ENCODE results near the gene ADAMTS16. TPM values are rescaled to one million over a fixed set of nuclear protein-coding genes. Genes with fewer than 3 reads are reported as not detected.

The ADAMTS16 gene
- total and polyA plus RNA-seq, 2 donors (not counting 3 experiments of a cell fraction or from before 2014, with no cell fraction given) = not detected

- no peaks in the 10 kb centered on the region for H3K27me3 ChIP-seq (ENCODE audit: control insufficient read depth in 2 of 2, insufficient read depth in 2 of 2, low read length in 2 of 2)
- H4K20me1 ChIP-seq (replicated peaks; ENCODE audit: control insufficient read depth, extremely low read depth, insufficient read depth, low read length) = no peaks in the 10 kb centered on the region
- ChIA-PET POLR2A (no interaction called here), CTCF (no interaction called here)
- intact Hi-C loops (cut with micrococcal nuclease) (no loop called here), dilution Hi-C loops (cut with MboI; ENCODE audit: extremely low pct_ligation_motif_present, low sequenced_read_pairs) (no loop called here)
- no peak overlapping the region for H3K4me2 ChIP-seq (ENCODE audit: insufficient read depth, low read length)
- no peak overlapping the region for H2AFZ ChIP-seq (ENCODE audit: low read depth, low read length)
- no peaks in the 10 kb centered on the region for H3K79me2 ChIP-seq (ENCODE audit: control insufficient read depth, insufficient read depth, low read length)
- H3K9me1 ChIP-seq (replicated peaks; ENCODE audit: control insufficient read depth, extremely low read depth, insufficient read depth, low read length) = no peaks in the 10 kb centered on the region
- H3K27ac ChIP-seq (ENCODE audit: insufficient read depth, low read depth, low read length) = no peak overlapping the region
- H3K4me3 ChIP-seq (replicated peaks in 1 of 3; ENCODE audit: insufficient read depth in 1 of 3, low read depth in 1 of 3, low read length in 3 of 3) = no peak overlapping the region
- TF ChIP-seq FOS (IDR thresholded peaks at IDR 0.05; ENCODE audit: borderline replicate concordance, insufficient read depth, low read length) (no peak), POLR2AphosphoS5 (IDR thresholded peaks at IDR 0.05; ENCODE audit: insufficient read depth, low read depth, low read length) (no peak), MAX (IDR thresholded peaks at IDR 0.05; ENCODE audit: insufficient read depth, insufficient read length) (no peak), GATA2 (IDR thresholded peaks at IDR 0.05; ENCODE audit: insufficient read depth, insufficient read length, low read depth, low read length) (no peak), CTCF (IDR thresholded peaks at IDR 0.05; ENCODE audit: extremely low read depth in 1 of 2, insufficient read depth in 1 of 2, low read depth in 1 of 2, low read length in 2 of 2) (no peak), JUN (IDR thresholded peaks at IDR 0.05; ENCODE audit: borderline replicate concordance, insufficient read depth, insufficient read length, low read depth) (no peak)
- no peaks in the 10 kb centered on the region for H3K9me3 ChIP-seq (replicated peaks; ENCODE audit: control insufficient read depth, insufficient read depth, low read length)
- no peak for FAIRE-seq
- no peak overlapping the region for H3K9ac ChIP-seq (replicated peaks; ENCODE audit: extremely low read depth, insufficient read depth, low read length)
- no TSS peak for BruUV-seq (replicated peaks)
- H3K36me3 ChIP-seq (ENCODE audit: control insufficient read depth in 2 of 2, extremely low read depth in 1 of 2, insufficient read depth in 2 of 2, low read length in 2 of 2) = no peaks in the 10 kb centered on the region
- no peak for DNase-seq (ENCODE audit: low read depth, low spot score)
- H3K4me1 ChIP-seq (ENCODE audit: control insufficient read depth, extremely low read depth, insufficient read depth, low read length) = no peaks in the 10 kb centered on the region
Measured at GRCh38 chr5:5246736-5247135, 106.6 kb downstream of the ADAMTS16 start.

Data from endothelial cell of umbilical vein (primary cell).